Mesenchymal stem cell (in vitro differentiated cells and primary cell): ENCODE data around the gene ZNF862.

Experiments
- DNase-seq: peaks from one replicate; pipeline ENCODE4 v3.0.0-alpha.2; 2013
- H2AFZ ChIP-seq: one replicate; pipeline ENCODE4 v1.6.1; 2013; ENCODE audit warnings: low read depth, mild to moderate bottlenecking, control low read depth, inconsistent platforms, low read length, moderate library complexity
- H2AK5ac ChIP-seq: 2 replicates; pipeline ENCODE4 v1.6.1; 2013; ENCODE audit warnings: low read length, moderate library complexity, mild to moderate bottlenecking, inconsistent platforms; ENCODE audit not compliant: severe bottlenecking
- H2BK120ac ChIP-seq: one replicate; pipeline ENCODE4 v1.6.1; 2013; ENCODE audit warnings: low read depth, mild to moderate bottlenecking, inconsistent platforms, low read length, moderate library complexity
- H2BK12ac ChIP-seq, 2 experiments: one replicate each; pipeline ENCODE4 v1.6.1; 2013; ENCODE audit warnings: inconsistent platforms in 2 of 2, low read length in 2 of 2, mild to moderate bottlenecking in 2 of 2, moderate library complexity in 2 of 2, control low read depth in 1 of 2
- H2BK15ac ChIP-seq: one replicate; pipeline ENCODE4 v1.6.1; 2013; ENCODE audit warnings: mild to moderate bottlenecking, low read depth, inconsistent platforms; ENCODE audit not compliant: poor library complexity, severe bottlenecking
- H2BK5ac ChIP-seq: 2 replicates; pipeline ENCODE4 v1.6.1; 2013; ENCODE audit warnings: low read depth, mild to moderate bottlenecking, low read length, control low read depth, inconsistent platforms; ENCODE audit not compliant: poor library complexity, severe bottlenecking
- H3K14ac ChIP-seq, 2 experiments: one replicate each; pipeline ENCODE4 v1.6.1; 2013; ENCODE audit warnings: inconsistent platforms in 2 of 2, low read length in 2 of 2, control low read depth in 1 of 2, mild to moderate bottlenecking in 1 of 2, moderate library complexity in 1 of 2
- H3K18ac ChIP-seq, 2 experiments: one replicate each; pipeline ENCODE4 v1.6.1; 2013; ENCODE audit warnings: inconsistent platforms in 2 of 2, low read length in 2 of 2, control low read depth in 1 of 2, low read depth in 1 of 2, mild to moderate bottlenecking in 1 of 2
- H3K23ac ChIP-seq, 2 experiments: one replicate each; pipeline ENCODE4 v1.6.1; 2013; ENCODE audit warnings: inconsistent platforms in 2 of 2, low read length in 2 of 2, mild to moderate bottlenecking in 2 of 2, moderate library complexity in 2 of 2, control low read depth in 1 of 2
- H3K27ac ChIP-seq: 2 replicates; pipeline ENCODE4 v1.5.1; 2013; ENCODE audit warnings: mild to moderate bottlenecking, moderate library complexity, low read length, control low read depth, inconsistent platforms; ENCODE audit not compliant: poor library complexity, severe bottlenecking
- H3K27me3 ChIP-seq, 2 experiments: 2 replicates each; pipeline versions ENCODE4 v1.6.1 to v1.7.0; 2013; ENCODE audit warnings: low read length in 2 of 2, mild to moderate bottlenecking in 2 of 2, moderate library complexity in 2 of 2, control low read depth in 1 of 2, inconsistent platforms in 1 of 2; ENCODE audit not compliant: control insufficient read depth in 1 of 2, insufficient read depth in 1 of 2
- H3K36me3 ChIP-seq, 2 experiments: 2 replicates each; pipeline versions ENCODE4 v1.6.1 to v1.7.0; 2013; ENCODE audit warnings: low read length in 2 of 2, control low read depth in 1 of 2, inconsistent platforms in 1 of 2, low read depth in 1 of 2, mild to moderate bottlenecking in 1 of 2; ENCODE audit not compliant: insufficient read depth in 2 of 2, control insufficient read depth in 1 of 2
- H3K4ac ChIP-seq, 2 experiments: one replicate each; pipeline ENCODE4 v1.6.1; 2013; ENCODE audit warnings: inconsistent platforms in 2 of 2, low read length in 2 of 2, mild to moderate bottlenecking in 2 of 2, moderate library complexity in 2 of 2, control low read depth in 1 of 2, low read depth in 1 of 2
- H3K4me1 ChIP-seq: 2 replicates; pipeline ENCODE4 v1.6.1; 2013; ENCODE audit warnings: low read depth, low read length, control low read depth; ENCODE audit not compliant: control insufficient read depth, insufficient read depth
- H3K4me2 ChIP-seq: 2 replicates; pipeline ENCODE4 v1.6.1; 2013; ENCODE audit warnings: low read length, mild to moderate bottlenecking, inconsistent platforms; ENCODE audit not compliant: poor library complexity, severe bottlenecking
- H3K4me3 ChIP-seq, 2 experiments: 2 replicates each; pipeline versions ENCODE4 v1.5.1 to v1.7.0; 2013; ENCODE audit warnings: low read length in 2 of 2, mild to moderate bottlenecking in 2 of 2, control low read depth in 1 of 2, low read depth in 1 of 2; ENCODE audit not compliant: insufficient read depth in 1 of 2
- H3K79me1 ChIP-seq: replicated peaks from 2 replicates; pipeline ENCODE4 v1.6.1; 2013; ENCODE audit warnings: mild to moderate bottlenecking, control low read depth, low read length, inconsistent platforms; ENCODE audit not compliant: poor library complexity, severe bottlenecking
- H3K9ac ChIP-seq: 2 replicates; pipeline ENCODE4 v1.7.0; 2013; ENCODE audit warnings: mild to moderate bottlenecking, low read length, moderate library complexity
- H3K9me3 ChIP-seq: 2 replicates; pipeline ENCODE4 v1.7.0; 2013; ENCODE audit warnings: mild to moderate bottlenecking, low read length; ENCODE audit not compliant: control insufficient read depth
- H4K8ac ChIP-seq: one replicate; pipeline ENCODE4 v1.6.1; 2013; ENCODE audit warnings: inconsistent platforms, mild to moderate bottlenecking, low read length, moderate library complexity
- H4K91ac ChIP-seq: one replicate; pipeline ENCODE4 v1.6.1; 2013; ENCODE audit warnings: mild to moderate bottlenecking, low read length, inconsistent platforms
- WGBS: methylation state at CpG from one replicate; pipeline ENCODE4 v1.1.7; 2013; ENCODE audit warnings: mixed read lengths; 5-methylcytosine and 5-hydroxymethylcytosine counted together

Gene ZNF862

GRCh38 chr7:149872419-149873073 lies 34.4 kb downstream of the ZNF862 start:
- Histone ChIP-seq H3K27ac (peak overlapping the region; percentile 30), H2AFZ (no peak overlapping the region), H2BK120ac (no peak overlapping the region), H2BK15ac (no peak overlapping the region), H2BK5ac (no peak overlapping the region), H3K4me2 (peak overlapping the region; percentile 90), H3K4ac (no peak overlapping the region), H3K4me3 (peak overlapping the region in 1 of 2 experiments; percentile 85), H3K18ac (no peak overlapping the region), H3K14ac (no peak overlapping the region), H3K9me3 (no peaks in the 10 kb centered on the region), H3K36me3 (peaks cover 0 to 7% of the 10 kb centered on the region in 2 experiments), H3K23ac (no peak overlapping the region), H2AK5ac (peak overlapping the region; percentile 19), H2BK12ac (no peak overlapping the region), H4K8ac (no peak overlapping the region), H3K9ac (peak overlapping the region; percentile 81), H4K91ac (no peak overlapping the region), H3K4me1 (peaks cover 8% of the 10 kb centered on the region), H3K27me3 (no peaks in the 10 kb centered on the region), H3K79me1 (peaks cover 2% of the 10 kb centered on the region)
- WGBS, result 25% methylated on average over 10 of the region's 13 CpGs
- peak; percentile 92 for DNase-seq

GRCh38 chr7:149873074-149873969 lies 35.1 kb downstream of the ZNF862 start, which contains the start of gene ATP6V0E2:
ATP6V0E2 (plus strand) TSS chr7:149873969; CDS start chr7:149874066, 97 bp downstream.
- peaks cover 8% of the 10 kb centered on the region for H3K4me1 ChIP-seq
- peak within 1 kb of the TSS; percentile 81 for H3K9ac ChIP-seq
- peak within 1 kb of the TSS; percentile 88 for H2AFZ ChIP-seq
- no peaks in the 10 kb centered on the region for H3K27me3 ChIP-seq
- H3K4me2 ChIP-seq, result peak within 1 kb of the TSS; percentile 90
- H3K4ac ChIP-seq, result peak within 1 kb of the TSS in 1 of 2 experiments; percentile 41
- WGBS, result 1% methylated on average over 86 of the region's 93 CpGs
- DNase-seq, result peak; percentile 93
- peak within 1 kb of the TSS; percentile 16 for H2BK15ac ChIP-seq
- peak within 1 kb of the TSS in 1 of 2 experiments; percentile 56 for H2BK12ac ChIP-seq
- H3K14ac ChIP-seq, result peak within 1 kb of the TSS in 1 of 2 experiments; percentile 90
- no peak within 1 kb of the TSS for H2BK120ac ChIP-seq
- H2BK5ac ChIP-seq, result peak within 1 kb of the TSS; percentile 70
- H4K91ac ChIP-seq, result peak within 1 kb of the TSS; percentile 66
- peaks cover 2% of the 10 kb centered on the region for H3K79me1 ChIP-seq
- H3K23ac ChIP-seq, result peak within 1 kb of the TSS in 1 of 2 experiments; percentile 48
- H3K9me3 ChIP-seq, result no peaks in the 10 kb centered on the region
- peak within 1 kb of the TSS; percentile 85 for H4K8ac ChIP-seq
- H3K27ac ChIP-seq, result peak within 1 kb of the TSS; percentile 30
- no peak within 1 kb of the TSS for H2AK5ac ChIP-seq
- peak within 1 kb of the TSS; percentile 40 to 47 for H3K18ac ChIP-seq
- peaks cover 0 to 11% of the 10 kb centered on the region in 2 experiments for H3K36me3 ChIP-seq
- peak within 1 kb of the TSS; percentile 84 to 85 for H3K4me3 ChIP-seq

GRCh38 chr7:149873970-149874643 lies 35.9 kb downstream of the ZNF862 start:
- peaks cover 8% of the 10 kb centered on the region for H3K4me1 ChIP-seq
- no peak overlapping the region for H2BK120ac ChIP-seq
- H3K4me2 ChIP-seq, result peak overlapping the region; percentile 90
- H3K9me3 ChIP-seq, result no peaks in the 10 kb centered on the region
- H3K4ac ChIP-seq, result peak overlapping the region in 1 of 2 experiments; percentile 4
- no peak overlapping the region for H2BK12ac ChIP-seq
- H3K36me3 ChIP-seq, result peaks cover 0 to 5% of the 10 kb centered on the region in 2 experiments
- peak overlapping the region; percentile 84 to 85 for H3K4me3 ChIP-seq
- peak overlapping the region; percentile 81 for H3K9ac ChIP-seq
- H3K18ac ChIP-seq, result peak overlapping the region in 1 of 2 experiments; percentile 40
- no peak overlapping the region for H4K91ac ChIP-seq
- no peak overlapping the region for H3K23ac ChIP-seq
- 6% methylated on average over 46 of the region's 46 CpGs for WGBS
- no peak overlapping the region for H2BK5ac ChIP-seq
- peak overlapping the region; percentile 88 for H2AFZ ChIP-seq
- peaks cover 2% of the 10 kb centered on the region for H3K79me1 ChIP-seq
- peak overlapping the region; percentile 55 for H4K8ac ChIP-seq
- no peak for DNase-seq
- H2BK15ac ChIP-seq, result no peak overlapping the region
- no peak overlapping the region for H2AK5ac ChIP-seq
- H3K27me3 ChIP-seq, result no peaks in the 10 kb centered on the region
- H3K14ac ChIP-seq, result no peak overlapping the region
- no peak overlapping the region for H3K27ac ChIP-seq
